MCF 10A (cell line): ENCODE results near the gene ABO. TPM values are rescaled to one million over a fixed set of nuclear protein-coding genes. Genes with fewer than 3 reads are reported as not detected.

Experiments used
- BruUV-seq: library from RNA; stranded (reverse); fragments of 400-500 nt; replicated peaks from 2 replicates; lab custom pipeline; 2021; lab: Mats Ljungman, UMichigan
- CTCF ChIA-PET: fragments of 300-600 bp; sonication (Branson Sonifier 250); formaldehyde crosslinking; extraction: SDS; loops from one replicate; lab custom pipeline; 2021; ENCODE audit warnings: antibody characterized with exemption, inconsistent platforms; lab: Yijun Ruan, JAX
- POLR2A ChIA-PET: fragments of 300-600, 350-650 bp; sonication (Branson Sonifier 250); formaldehyde crosslinking; extraction: SDS; loops from one replicate; lab custom pipeline; 2020; ENCODE audit warnings: antibody characterized with exemption, inconsistent platforms; lab: Yijun Ruan, JAX
- DNase-seq: peaks from one replicate; pipeline ENCODE4 v3.0.0-alpha.2; 2018; ENCODE audit not compliant: unreplicated experiment
- H3K27ac Mint-ChIP-seq: one replicate; pipeline ENCODE4 v1.8.0; 2022; ENCODE audit warnings: mild to moderate bottlenecking, low read depth, mixed read lengths; ENCODE audit not compliant: unreplicated experiment
- H3K27me3 Mint-ChIP-seq: one replicate; pipeline ENCODE4 v1.8.0; 2022; ENCODE audit warnings: mixed read lengths; ENCODE audit not compliant: insufficient read depth, unreplicated experiment
- H3K36me3 Mint-ChIP-seq: one replicate; pipeline ENCODE4 v1.8.0; 2022; ENCODE audit warnings: mild to moderate bottlenecking, moderate library complexity, mixed read lengths; ENCODE audit not compliant: insufficient read depth, unreplicated experiment
- H3K4me1 Mint-ChIP-seq: one replicate; pipeline ENCODE4 v1.8.0; 2022; ENCODE audit warnings: mixed read lengths; ENCODE audit not compliant: insufficient read depth, unreplicated experiment
- H3K4me3 Mint-ChIP-seq: one replicate; pipeline ENCODE4 v1.8.0; 2022; ENCODE audit warnings: mild to moderate bottlenecking, moderate library complexity, mixed read lengths; ENCODE audit not compliant: unreplicated experiment
- H3K9me3 Mint-ChIP-seq: one replicate; pipeline ENCODE4 v1.8.0; 2022; ENCODE audit warnings: mixed read lengths; ENCODE audit not compliant: unreplicated experiment
- CTCF ChIP-seq: fragments of 200-600 bp; IDR thresholded peaks from one replicate; pipeline ENCODE4 v1.8.0; 2022; ENCODE audit warnings: antibody characterized with exemption, mild to moderate bottlenecking; ENCODE audit not compliant: unreplicated experiment
- intact Hi-C: fragments of 100-400 bp; cut with micrococcal nuclease; formaldehyde crosslinking; loops from 2 replicates; pipeline ENCODE4 v1.14.1; 2022
- total RNA-seq: library from RNA; stranded (reverse); gene quantifications from 2 replicates; pipeline ENCODE4 v1.2.3, GENCODE V29; 2022

The ABO gene
- total RNA-seq, 1 experiment from 2014 or later, result not detected

DNA sequence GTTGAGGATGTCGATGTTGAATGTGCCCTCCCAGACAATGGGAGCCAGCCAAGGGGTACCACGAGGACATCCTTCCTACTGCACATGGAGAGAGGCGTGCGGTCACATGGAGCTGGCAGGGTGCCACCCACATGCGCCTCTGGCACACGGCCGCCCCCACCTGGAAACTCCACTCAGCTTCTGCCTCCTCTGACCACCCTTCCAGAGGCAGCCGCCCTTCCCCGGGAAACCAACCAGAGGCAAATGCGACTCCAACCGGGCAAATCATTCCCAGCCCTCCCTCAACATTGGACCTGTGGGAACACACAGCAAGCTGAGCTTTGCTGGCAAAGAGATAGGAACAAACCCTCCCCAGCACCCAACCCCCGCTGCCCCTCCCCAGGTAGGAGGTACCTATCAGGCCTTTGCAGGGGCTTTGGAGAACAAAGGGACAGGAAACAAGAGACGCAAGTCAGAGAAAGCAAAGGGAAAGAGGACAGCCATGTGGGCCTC, 17.5 kb downstream of the ABO start:
- no peak for DNase-seq
- intact Hi-C loops, result no loop called here
- H3K27ac Mint-ChIP-seq, result no peak overlapping the region
- no peaks in the 10 kb centered on the region for H3K27me3 Mint-ChIP-seq
- ChIA-PET POLR2A (no interaction called here), CTCF (no interaction called here)
- TF ChIP-seq CTCF, result no peak
- H3K4me3 Mint-ChIP-seq, result no peak overlapping the region
- no peaks in the 10 kb centered on the region for H3K9me3 Mint-ChIP-seq
- no peaks in the 10 kb centered on the region for H3K36me3 Mint-ChIP-seq
- H3K4me1 Mint-ChIP-seq, result no peaks in the 10 kb centered on the region
- no TSS peak for BruUV-seq

GRCh38 chr9:133256686-133257091, 18.3 kb downstream of the ABO start:
- ChIA-PET CTCF (interaction anchor here (0.6 kb wide), 1 partner anchor 64 kb away, joined by 3 read pairs; no protein-coding TSS in a partner anchor), POLR2A (no interaction called here)
- intact Hi-C loops, result no loop called here
- DNase-seq, result no peak
- Mint-ChIP-seq H3K4me3 (no peak overlapping the region), H3K27ac (no peak overlapping the region), H3K36me3 (no peaks in the 10 kb centered on the region), H3K27me3 (no peaks in the 10 kb centered on the region), H3K9me3 (no peaks in the 10 kb centered on the region), H3K4me1 (no peaks in the 10 kb centered on the region)
- BruUV-seq, result no TSS peak
- TF ChIP-seq CTCF, result no peak

DNA sequence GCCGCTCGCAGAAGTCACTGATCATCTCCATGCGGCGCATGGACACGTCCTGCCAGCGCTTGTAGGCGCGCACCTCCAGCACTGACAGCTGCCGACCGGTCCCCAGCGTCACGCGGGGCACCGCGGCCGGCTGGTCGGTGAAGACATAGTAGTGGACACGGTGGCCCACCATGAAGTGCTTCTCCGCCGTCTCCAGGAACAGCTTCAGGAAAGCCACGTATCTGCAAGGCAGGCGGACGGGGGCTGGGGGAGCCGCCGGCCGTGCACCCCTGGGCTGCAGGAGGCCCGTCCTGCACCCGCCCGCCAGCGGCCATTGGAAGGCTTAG, 18.9 kb downstream of the ABO start:
- no peaks in the 10 kb centered on the region for H3K27me3 Mint-ChIP-seq
- H3K4me3 Mint-ChIP-seq, result no peak overlapping the region
- intact Hi-C loops, result no loop called here
- POLR2A ChIA-PET, result no interaction called here
- DNase-seq, result no peak
- CTCF ChIA-PET, result no interaction called here
- no peaks in the 10 kb centered on the region for H3K36me3 Mint-ChIP-seq
- no peak for TF ChIP-seq CTCF
- H3K4me1 Mint-ChIP-seq, result no peaks in the 10 kb centered on the region
- BruUV-seq, result no TSS peak
- H3K27ac Mint-ChIP-seq, result no peak overlapping the region
- no peaks in the 10 kb centered on the region for H3K9me3 Mint-ChIP-seq

DNA sequence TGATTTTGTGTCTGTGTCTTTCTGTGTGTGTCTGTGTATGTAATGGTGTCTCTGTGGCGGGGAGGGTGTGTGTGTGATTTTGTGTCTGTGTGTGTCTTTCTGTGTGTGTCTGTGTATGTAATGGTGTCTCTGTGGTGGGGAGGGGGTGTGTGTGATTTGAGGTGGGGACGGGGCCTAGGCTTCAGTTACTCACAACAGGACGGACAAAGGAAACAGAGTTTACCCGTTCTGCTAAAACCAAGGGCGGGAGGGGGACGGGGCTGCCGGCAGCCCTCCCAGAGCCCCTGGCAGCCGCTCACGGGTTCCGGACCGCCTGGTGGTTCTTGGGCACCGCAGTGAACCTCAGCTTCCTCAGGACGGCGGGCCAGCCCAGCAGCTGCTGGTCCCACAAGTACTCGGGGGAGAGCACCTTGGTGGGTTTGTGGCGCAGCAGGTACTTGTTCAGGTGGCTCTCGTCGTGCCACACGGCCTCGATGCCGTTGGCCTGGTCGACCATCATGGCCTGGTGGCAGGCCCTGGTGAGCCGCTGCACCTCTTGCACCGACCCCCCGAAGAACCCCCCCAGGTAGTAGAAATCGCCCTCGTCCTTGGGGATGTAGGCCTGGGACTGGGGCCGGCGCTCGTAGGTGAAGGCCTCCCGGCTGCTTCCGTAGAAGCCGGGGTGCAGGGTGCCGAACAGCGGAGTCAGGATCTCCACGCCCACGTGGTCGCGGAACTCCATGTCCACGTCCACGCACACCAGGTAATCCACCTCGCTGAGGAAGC, 19.4 kb downstream of the ABO start:
- H3K27ac Mint-ChIP-seq, result no peak overlapping the region
- DNase-seq, result no peak
- TF ChIP-seq CTCF, result no peak
- ChIA-PET POLR2A (no interaction called here), CTCF (no interaction called here)
- no peak overlapping the region for H3K4me3 Mint-ChIP-seq
- H3K36me3 Mint-ChIP-seq, result no peaks in the 10 kb centered on the region
- no TSS peak for BruUV-seq
- H3K4me1 Mint-ChIP-seq, result no peaks in the 10 kb centered on the region
- peaks cover under 1% of the 10 kb centered on the region for H3K27me3 Mint-ChIP-seq
- intact Hi-C loops, result no loop called here
- H3K9me3 Mint-ChIP-seq, result no peaks in the 10 kb centered on the region
